SJSA1 (cell line): ENCODE data around the gene RNF34. TPM values are rescaled to one million over a fixed set of nuclear protein-coding genes. Genes with fewer than 3 reads are reported as not detected.
"Not testable (repeated sequence)": the region's sequence is repeated elsewhere in the genome, so short reads cannot be mapped to it uniquely, and the experiment has no call there.

Experiments used
- DNase-seq, 2 experiments: peaks; one replicate each; pipeline ENCODE4 v3.0.0-alpha.2; 2015 to 2020; ENCODE audit warnings: low spot score in 2 of 2, low read depth in 1 of 2
- H3K27ac ChIP-seq: fragments of 250-450 bp; sonication (Bioruptor Pico); 2 replicates; pipeline ENCODE4 v1.5.1; 2020; ENCODE audit warnings: mild to moderate bottlenecking, moderate library complexity
- H3K27me3 ChIP-seq: fragments of 250-450 bp; sonication (Bioruptor Pico); replicated peaks from 2 replicates; pipeline ENCODE4 v1.5.1; 2020; ENCODE audit warnings: mild to moderate bottlenecking, moderate library complexity
- H3K36me3 ChIP-seq: fragments of 250-450 bp; sonication (Bioruptor Pico); 2 replicates; pipeline ENCODE4 v1.5.1; 2020; ENCODE audit warnings: mild to moderate bottlenecking
- H3K4me1 ChIP-seq: fragments of 250-450 bp; sonication (Bioruptor Pico); replicated peaks from 2 replicates; pipeline ENCODE4 v1.6.1; 2021; ENCODE audit warnings: mild to moderate bottlenecking
- H3K4me3 ChIP-seq: fragments of 250-450 bp; sonication (Bioruptor Pico); 2 replicates; pipeline ENCODE4 v1.5.1; 2020; ENCODE audit warnings: mild to moderate bottlenecking
- H3K9me3 ChIP-seq: fragments of 250-450 bp; sonication (Bioruptor Pico); replicated peaks from 2 replicates; pipeline ENCODE4 v1.5.1; 2020; ENCODE audit warnings: mild to moderate bottlenecking
- total RNA-seq: library from RNA; depleted of rRNA; stranded (reverse); fragments of >200 nt; shearing (Covaris generic); gene quantifications from 2 replicates; pipeline ENCODE4 v1.2.3, GENCODE V29; 2014

Gene RNF34
- total RNA-seq, 1 experiment from 2014 or later = 58.4 TPM

- not testable (repeated sequence) for H3K27ac ChIP-seq
Measured at GRCh38 chr12:121374945-121375584, 24.9 kb upstream of the RNF34 start.

GRCh38 chr12:121376754-121377697 lies 22.9 kb upstream of the RNF34 start:
- Histone ChIP-seq H3K27ac (no peak overlapping the region), H3K27me3 (no peaks in the 10 kb centered on the region), H3K36me3 (no peaks in the 10 kb centered on the region), H3K9me3 (no peaks in the 10 kb centered on the region), H3K4me1 (no peaks in the 10 kb centered on the region), H3K4me3 (no peak overlapping the region)
- DNase-seq = no peak

More at GRCh38 chr12:121374945-121375584, 24.9 kb upstream of the RNF34 start:
- not testable (repeated sequence) for H3K9me3 ChIP-seq, H3K36me3 ChIP-seq, H3K27me3 ChIP-seq, DNase-seq, H3K4me3 ChIP-seq, H3K4me1 ChIP-seq

GRCh38 chr12:121378736-121379135 lies 21.2 kb upstream of the RNF34 start:
- no peaks in the 10 kb centered on the region for H3K4me1 ChIP-seq
- no peaks in the 10 kb centered on the region for H3K27me3 ChIP-seq
- H3K27ac ChIP-seq = no peak overlapping the region
- H3K9me3 ChIP-seq = no peaks in the 10 kb centered on the region
- H3K36me3 ChIP-seq = no peaks in the 10 kb centered on the region
- DNase-seq = no peak
- H3K4me3 ChIP-seq = no peak overlapping the region

GRCh38 chr12:121379945-121380344 lies 20.0 kb upstream of the RNF34 start:
- DNase-seq = no peak
- no peaks in the 10 kb centered on the region for H3K27me3 ChIP-seq
- no peak overlapping the region for H3K27ac ChIP-seq
- no peak overlapping the region for H3K4me3 ChIP-seq
- H3K9me3 ChIP-seq = no peaks in the 10 kb centered on the region
- H3K4me1 ChIP-seq = no peaks in the 10 kb centered on the region
- H3K36me3 ChIP-seq = no peaks in the 10 kb centered on the region

- DNase-seq = no peak
- no peaks in the 10 kb centered on the region for H3K36me3 ChIP-seq
Measured at GRCh38 chr12:121383601-121384021, 16.3 kb upstream of the RNF34 start.

GRCh38 chr12:121384891-121385290 lies 15.0 kb upstream of the RNF34 start:
- H3K4me1 ChIP-seq = peaks cover 11% of the 10 kb centered on the region
- not testable (repeated sequence) for H3K27me3 ChIP-seq, H3K9me3 ChIP-seq, H3K36me3 ChIP-seq, DNase-seq, H3K4me3 ChIP-seq, H3K27ac ChIP-seq

More at GRCh38 chr12:121383601-121384021, 16.3 kb upstream of the RNF34 start:
- H3K9me3 ChIP-seq = no peaks in the 10 kb centered on the region
- H3K4me3 ChIP-seq = no peak overlapping the region
- H3K4me1 ChIP-seq = peaks cover 9% of the 10 kb centered on the region
- no peak overlapping the region for H3K27ac ChIP-seq
- no peaks in the 10 kb centered on the region for H3K27me3 ChIP-seq

GRCh38 chr12:121388421-121388981 lies 11.4 kb upstream of the RNF34 start:
- Histone ChIP-seq H3K4me3 (no peak overlapping the region), H3K36me3 (no peaks in the 10 kb centered on the region), H3K9me3 (no peaks in the 10 kb centered on the region), H3K27me3 (no peaks in the 10 kb centered on the region), H3K27ac (no peak overlapping the region), H3K4me1 (peaks cover 11% of the 10 kb centered on the region)
- peak; percentile 57 to 75 for DNase-seq

- Histone ChIP-seq H3K9me3 (no peaks in the 10 kb centered on the region), H3K27me3 (no peaks in the 10 kb centered on the region)
- no peak for DNase-seq
Measured at GRCh38 chr12:121390856-121391255, 9.1 kb upstream of the RNF34 start.

GRCh38 chr12:121391619-121392324 lies 8.1 kb upstream of the RNF34 start:
- DNase-seq = no peak
- Histone ChIP-seq H3K36me3 (no peaks in the 10 kb centered on the region), H3K9me3 (no peaks in the 10 kb centered on the region), H3K27me3 (no peaks in the 10 kb centered on the region), H3K27ac (no peak overlapping the region), H3K4me1 (peaks cover 11% of the 10 kb centered on the region), H3K4me3 (no peak overlapping the region)

More at GRCh38 chr12:121390856-121391255, 9.1 kb upstream of the RNF34 start:
- peaks cover 11% of the 10 kb centered on the region for H3K4me1 ChIP-seq
- H3K36me3 ChIP-seq = no peaks in the 10 kb centered on the region
- H3K4me3 ChIP-seq = no peak overlapping the region
- no peak overlapping the region for H3K27ac ChIP-seq

- Histone ChIP-seq H3K27ac (no peak overlapping the region), H3K4me1 (peaks cover 11% of the 10 kb centered on the region), H3K4me3 (no peak overlapping the region), H3K36me3 (no peaks in the 10 kb centered on the region), H3K27me3 (no peaks in the 10 kb centered on the region), H3K9me3 (no peaks in the 10 kb centered on the region)
- DNase-seq = no peak
Measured at GRCh38 chr12:121392325-121392716, 7.6 kb upstream of the RNF34 start.

- Histone ChIP-seq H3K4me1 (no peaks in the 10 kb centered on the region; the same call in 1 of the 2 replicates), H3K36me3 (peaks cover 12% of the 10 kb centered on the region), H3K27ac (no peak overlapping the region), H3K27me3 (no peaks in the 10 kb centered on the region), H3K9me3 (no peaks in the 10 kb centered on the region), H3K4me3 (no peak overlapping the region)
- DNase-seq = no peak
Measured at GRCh38 chr12:121397521-121397920, 2.4 kb upstream of the RNF34 start.

- no peak for DNase-seq
- peaks cover 16% of the 10 kb centered on the region for H3K36me3 ChIP-seq
- no peaks in the 10 kb centered on the region; the same call in 1 of the 2 replicates for H3K4me1 ChIP-seq
- no peaks in the 10 kb centered on the region for H3K9me3 ChIP-seq
- H3K27me3 ChIP-seq = no peaks in the 10 kb centered on the region
- H3K4me3 ChIP-seq = no peak overlapping the region
- no peak overlapping the region for H3K27ac ChIP-seq
Measured at GRCh38 chr12:121398355-121398754, 1.6 kb upstream of the RNF34 start.

- peak; percentile 42 to 52 for DNase-seq
- Histone ChIP-seq H3K27me3 (no peaks in the 10 kb centered on the region), H3K27ac (peak overlapping the region; percentile 47), H3K4me1 (no peaks in the 10 kb centered on the region; the same call in 1 of the 2 replicates), H3K9me3 (no peaks in the 10 kb centered on the region), H3K4me3 (peak overlapping the region; percentile 83), H3K36me3 (peaks cover 28% of the 10 kb centered on the region)
Measured at GRCh38 chr12:121400332-121401139, 618 bp downstream of the RNF34 start.
